ENCODE measurements around the gene SQOR.
"Not testable (repeated sequence)": the region's sequence is repeated elsewhere in the genome, so short reads cannot be mapped to it uniquely, and the experiment has no call there.

The SQOR gene

GRCh38 chr15:45631776-45632175 is 3.1 kb upstream of the SQOR start:
- DNase-seq (ENCODE audit: low read depth in 2 of 2) = no peak

- DNase-seq (ENCODE audit: low read depth in 2 of 2) = peak; percentile 27 to 34
These were observed 386 bp downstream of the SQOR start for GRCh38 chr15:45635191-45635638.

GRCh38 chr15:45635763-45636292 is 999 bp downstream of the SQOR start:
- no peak for DNase-seq (ENCODE audit: low read depth in 2 of 2)

GRCh38 chr15:45637141-45637540 is 2.3 kb downstream of the SQOR start:
- DNase-seq (ENCODE audit: low read depth in 2 of 2) = no peak

- DNase-seq (ENCODE audit: low read depth in 2 of 2) = no peak
These were observed 2.8 kb downstream of the SQOR start for GRCh38 chr15:45637552-45638033.

- DNase-seq (ENCODE audit: low read depth in 2 of 2) = no peak
These were observed 5.8 kb downstream of the SQOR start for GRCh38 chr15:45640616-45641015.

GRCh38 chr15:45641374-45641781 is 6.5 kb downstream of the SQOR start:
- no peak for DNase-seq (ENCODE audit: low read depth in 2 of 2)

- no peak for DNase-seq (ENCODE audit: low read depth in 2 of 2)
These were observed 7.4 kb downstream of the SQOR start for GRCh38 chr15:45641999-45642932.

- DNase-seq (ENCODE audit: low read depth in 2 of 2) = no peak
These were observed 9.6 kb downstream of the SQOR start for GRCh38 chr15:45644437-45644836.

GRCh38 chr15:45645026-45645980 is 10.5 kb downstream of the SQOR start:
- DNase-seq (ENCODE audit: low read depth in 2 of 2) = no peak

GRCh38 chr15:45646220-45646619 is 11.4 kb downstream of the SQOR start:
- no peak for DNase-seq (ENCODE audit: low read depth in 2 of 2)

GRCh38 chr15:45647828-45648227 is 13.0 kb downstream of the SQOR start:
- DNase-seq (ENCODE audit: low read depth in 2 of 2) = no peak

- no peak for DNase-seq (ENCODE audit: low read depth in 2 of 2)
These were observed 13.8 kb downstream of the SQOR start for GRCh38 chr15:45648521-45649200.

- DNase-seq (ENCODE audit: low read depth in 2 of 2) = not testable (repeated sequence)
These were observed 15.2 kb downstream of the SQOR start for GRCh38 chr15:45650007-45650406.

GRCh38 chr15:45650889-45651525 is 16.2 kb downstream of the SQOR start:
- DNase-seq (ENCODE audit: low read depth in 2 of 2) = no peak

- no peak for DNase-seq (ENCODE audit: low read depth in 2 of 2)
These were observed 19.0 kb downstream of the SQOR start for GRCh38 chr15:45653702-45654424.

GRCh38 chr15:45654749-45655148 is 19.9 kb downstream of the SQOR start:
- DNase-seq (ENCODE audit: low read depth in 2 of 2) = no peak

GRCh38 chr15:45657254-45657653 is 22.4 kb downstream of the SQOR start:
- no peak for DNase-seq (ENCODE audit: low read depth in 2 of 2)

GRCh38 chr15:45657764-45658545 is 23.1 kb downstream of the SQOR start:
- DNase-seq (ENCODE audit: low read depth in 2 of 2) = no peak
